ENCODE results near the gene APLN.

DNA sequence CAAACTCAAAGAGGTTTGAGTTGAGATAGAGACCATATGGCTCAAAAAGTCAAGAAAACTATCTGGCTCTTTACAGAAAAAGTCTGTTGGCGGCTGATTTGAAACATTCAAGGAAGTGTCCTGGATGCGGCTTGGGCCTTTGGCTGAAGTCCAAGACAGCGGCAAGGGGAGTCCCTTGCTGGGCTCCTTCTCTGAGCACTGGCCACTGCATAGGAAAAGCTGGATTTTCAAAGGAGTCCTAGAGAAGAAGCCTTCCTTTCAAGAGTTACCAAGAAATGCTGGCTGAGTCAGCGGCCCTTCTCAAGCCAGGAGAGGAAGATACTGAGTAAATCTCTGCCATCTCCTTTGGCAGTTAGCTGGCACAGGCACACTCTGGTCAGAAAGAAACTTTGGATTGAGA, 12.1 kb downstream of the APLN start:
- TF ChIP-seq GATA2 (IDR thresholded peaks at IDR 0.05; ENCODE audit: low read depth, low read length) (no peak), GATA3 (IDR thresholded peaks at IDR 0.05; ENCODE audit: low read depth, low read length) (no peak)

All from SH-SY5Y (cell line).